HG03378 (cell line): ENCODE results near the gene SYT1.

Experiments
- ATAC-seq: cut with Tn5 transposase; IDR thresholded peaks from one replicate; pipeline ENCODE4 v1.9.1; 2021; ENCODE audit warnings: mild to moderate bottlenecking, moderate library complexity; ENCODE audit not compliant: unreplicated experiment

Gene SYT1

DNA sequence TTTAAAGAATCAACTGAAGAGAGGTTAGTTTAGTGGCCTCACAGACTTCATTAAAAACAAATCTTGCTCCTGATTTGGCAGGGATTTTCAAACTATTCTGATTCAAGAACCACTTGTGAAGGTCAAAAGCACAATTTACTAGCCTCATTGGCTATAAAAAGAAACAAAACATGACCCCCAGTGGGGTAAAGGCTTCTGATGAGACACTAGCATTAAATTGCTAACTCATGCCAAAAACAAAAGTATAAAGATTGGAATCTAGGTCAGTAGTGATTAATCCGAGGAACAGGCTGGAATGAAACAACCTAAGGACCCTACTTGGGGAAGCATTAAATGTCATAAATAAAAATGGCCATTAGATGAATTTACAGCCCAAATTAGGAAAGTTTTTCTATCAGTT lies 513.9 kb downstream of the SYT1 start:
- ATAC-seq: no peak

DNA sequence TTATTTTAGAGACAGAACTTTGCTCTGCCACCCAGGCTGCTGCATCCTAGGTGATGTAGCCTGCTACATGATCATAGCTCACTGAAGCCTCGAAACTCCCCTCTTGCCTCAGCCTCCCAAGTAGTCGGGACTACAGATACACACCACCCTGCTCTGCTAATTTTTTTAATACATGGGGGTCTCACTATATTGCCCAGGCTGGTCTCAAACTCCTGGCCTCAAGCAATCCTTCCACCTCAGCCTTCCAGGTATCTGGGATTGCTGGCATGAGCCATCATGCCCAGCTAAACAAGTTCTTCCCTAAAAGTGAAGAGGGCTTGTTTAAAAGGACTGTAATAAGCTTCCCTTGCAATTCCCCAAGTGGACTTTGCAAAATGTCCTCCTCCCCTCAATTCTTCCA lies 515.8 kb downstream of the SYT1 start:
- ATAC-seq: no peak

GRCh38 chr12:79381248-79382208 lies 517.0 kb downstream of the SYT1 start:
- no peak for ATAC-seq

DNA sequence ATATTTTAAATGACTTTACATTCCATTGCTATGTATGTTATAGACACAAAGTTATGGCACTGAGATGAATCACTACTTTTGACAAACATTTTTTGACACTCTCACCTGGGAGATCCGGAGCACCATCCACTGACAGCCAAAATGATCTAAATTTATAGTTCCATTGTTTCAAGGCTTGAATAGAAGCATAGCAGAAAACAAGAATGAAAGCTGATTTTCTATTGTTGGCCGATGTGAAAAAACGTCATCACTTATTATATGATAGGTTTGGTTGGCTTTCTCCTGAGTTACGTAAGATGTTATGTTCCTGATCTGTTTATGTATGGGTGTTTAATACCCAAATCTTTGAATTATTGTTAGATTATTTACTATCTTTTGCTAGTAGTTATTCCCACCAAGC lies 520.0 kb downstream of the SYT1 start:
- no peak for ATAC-seq

DNA sequence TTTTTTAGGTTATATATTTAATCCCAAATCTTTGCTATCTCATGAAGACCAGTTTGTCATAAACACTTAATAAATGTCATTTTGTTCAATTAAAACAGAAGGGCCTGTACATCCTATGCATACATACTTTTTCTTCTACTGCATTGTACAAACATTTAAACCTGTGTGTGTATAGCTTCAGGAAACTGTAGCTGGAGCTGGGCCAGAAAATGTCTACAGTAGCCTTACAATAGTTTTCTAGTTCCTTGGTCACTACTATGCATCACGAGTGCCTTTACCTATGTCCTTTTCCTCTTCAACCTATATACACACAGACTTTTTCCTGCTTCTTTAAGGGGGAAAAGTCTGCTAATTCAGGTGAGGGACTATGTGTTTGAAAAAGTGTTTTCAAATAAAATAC lies 523.4 kb downstream of the SYT1 start:
- ATAC-seq: no peak

DNA sequence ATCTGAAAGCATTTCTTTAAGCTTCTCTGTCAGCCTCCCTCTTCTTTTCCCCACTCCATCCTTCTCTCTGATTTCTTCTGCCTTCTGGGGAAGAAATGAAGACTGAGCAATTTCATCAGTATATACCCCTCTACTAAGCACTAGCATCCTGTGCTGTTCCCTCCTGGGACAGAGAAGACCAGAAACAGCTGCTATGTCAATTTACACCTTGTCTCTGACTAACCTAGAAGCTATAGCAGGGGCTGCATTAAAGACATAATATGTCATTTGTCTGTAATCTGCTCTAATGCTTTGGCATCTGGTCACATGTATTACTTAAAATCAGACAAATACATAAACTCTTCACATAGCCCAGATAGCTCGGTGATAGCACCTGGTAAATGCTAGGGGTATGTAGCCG lies 529.3 kb downstream of the SYT1 start:
- ATAC-seq: no peak

DNA sequence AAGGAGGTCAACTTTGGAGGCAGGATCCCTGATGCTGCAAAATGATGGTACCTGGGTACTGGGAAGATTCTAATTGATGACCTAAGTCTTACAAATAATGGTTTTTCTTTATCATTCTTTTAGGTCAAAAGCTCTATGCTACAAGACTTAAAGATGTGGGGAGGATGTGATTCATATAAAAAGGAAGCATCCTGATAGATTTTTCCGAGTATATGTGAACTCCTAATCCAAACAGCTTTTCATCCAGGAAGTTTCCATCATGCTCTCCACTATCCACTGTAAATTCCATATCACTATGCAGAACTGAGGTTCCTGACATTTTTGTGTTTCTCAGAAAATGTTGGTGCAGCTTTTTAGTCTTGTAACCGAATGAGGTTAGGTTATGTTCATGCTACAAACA lies 533.0 kb downstream of the SYT1 start:
- ATAC-seq: no peak

- ATAC-seq: no peak
Measured at GRCh38 chr12:79400481-79400880, 535.9 kb downstream of the SYT1 start.

DNA sequence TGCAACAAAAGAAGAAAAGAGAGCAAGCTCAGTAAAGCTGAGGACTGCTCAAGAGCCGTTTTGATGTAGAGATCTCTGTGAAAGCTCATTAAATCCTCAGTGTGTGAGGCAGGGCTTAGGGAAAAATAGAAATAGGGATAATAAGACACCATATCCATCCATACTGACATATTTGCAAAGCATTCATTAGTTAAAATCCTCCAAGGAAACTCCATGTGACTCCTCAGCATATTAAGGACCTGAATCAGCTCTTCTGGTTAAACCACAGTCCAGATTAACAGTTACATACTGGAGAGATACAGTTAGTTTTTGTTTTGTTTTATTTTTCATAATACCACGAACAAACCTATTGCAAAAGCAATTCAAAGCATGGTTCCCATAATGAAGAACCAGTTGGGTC lies 538.0 kb downstream of the SYT1 start:
- no peak for ATAC-seq

DNA sequence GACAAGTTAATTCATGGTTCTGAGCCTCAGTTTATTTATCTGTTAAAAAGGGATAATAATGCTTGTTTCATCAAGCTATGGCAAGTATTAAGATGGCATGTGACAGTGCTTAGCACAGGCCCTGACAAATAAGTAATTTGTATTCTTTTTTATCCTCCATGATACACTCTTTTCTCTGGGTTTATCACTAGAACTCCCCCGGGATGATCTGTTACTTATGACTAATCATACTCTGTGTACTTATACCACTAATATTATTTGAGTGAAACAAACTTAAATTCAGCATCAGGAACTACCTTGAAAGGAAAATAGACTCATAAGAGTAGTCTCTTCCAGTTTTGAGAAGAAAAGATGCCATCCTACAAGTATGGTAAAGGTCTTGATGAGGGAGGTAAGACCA lies 542.4 kb downstream of the SYT1 start:
- ATAC-seq: no peak

DNA sequence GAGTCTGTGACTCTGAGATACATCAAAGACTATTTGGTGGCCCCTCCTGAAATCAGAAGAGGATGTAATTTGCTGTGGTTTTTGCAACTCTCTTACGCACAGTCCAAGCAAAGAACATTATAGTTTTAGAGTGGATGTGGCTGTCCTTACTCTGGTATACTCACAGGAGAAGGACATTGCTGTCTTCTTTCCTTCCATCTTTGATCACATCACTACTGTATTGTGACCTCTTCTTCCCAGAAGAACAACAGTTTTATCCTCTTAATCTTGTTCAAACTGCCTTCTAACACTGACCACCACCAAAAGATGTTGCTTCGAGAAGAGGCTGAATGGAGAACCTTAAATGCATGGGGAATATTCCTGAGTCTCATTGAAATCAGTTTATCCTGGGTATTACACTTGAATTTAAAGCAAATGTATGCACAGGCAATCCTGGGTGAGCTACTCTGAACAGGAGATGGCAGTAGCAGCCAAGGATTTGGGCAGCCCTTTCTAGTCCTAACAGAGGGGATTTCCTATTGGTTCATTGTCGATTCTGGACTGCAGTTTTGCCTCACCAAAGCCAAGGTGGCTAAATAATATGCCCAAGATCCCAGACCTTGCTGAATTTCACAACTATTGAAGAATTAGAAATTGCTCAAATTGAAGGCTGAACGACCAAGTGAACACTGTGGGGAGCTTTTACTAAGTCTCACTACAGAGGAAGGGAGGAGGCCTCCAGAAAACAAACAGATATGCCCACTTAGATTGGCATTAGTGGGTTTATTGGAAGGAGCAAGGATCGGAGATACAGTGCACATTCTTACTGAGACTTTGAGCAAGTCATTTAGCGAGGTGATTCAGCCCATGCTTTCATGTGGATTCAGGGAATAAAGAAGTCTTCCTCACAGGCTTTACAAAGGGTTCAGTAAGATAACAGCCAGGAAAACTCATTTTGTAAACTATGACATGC lies 543.4 kb downstream of the SYT1 start:
- ATAC-seq: peak; percentile 90

DNA sequence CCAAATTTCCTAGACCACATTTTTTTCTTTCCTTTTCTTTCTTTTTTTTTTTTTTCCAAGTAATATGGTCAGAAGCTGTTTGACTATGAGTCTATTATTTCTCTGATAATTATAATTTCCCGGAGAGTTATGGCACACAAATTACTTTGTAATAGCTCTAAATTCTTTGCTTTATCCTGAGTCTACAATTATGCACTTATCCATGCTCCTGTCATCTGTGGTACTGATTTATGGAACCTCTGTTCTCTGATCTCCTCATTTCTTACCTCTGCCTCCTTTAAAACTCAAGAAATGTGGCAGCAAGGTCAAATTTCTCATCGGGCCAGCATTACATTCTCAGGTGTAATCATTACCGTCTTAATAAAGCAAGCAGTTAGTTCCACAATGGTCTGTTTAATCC lies 544.1 kb downstream of the SYT1 start:
- no peak for ATAC-seq

DNA sequence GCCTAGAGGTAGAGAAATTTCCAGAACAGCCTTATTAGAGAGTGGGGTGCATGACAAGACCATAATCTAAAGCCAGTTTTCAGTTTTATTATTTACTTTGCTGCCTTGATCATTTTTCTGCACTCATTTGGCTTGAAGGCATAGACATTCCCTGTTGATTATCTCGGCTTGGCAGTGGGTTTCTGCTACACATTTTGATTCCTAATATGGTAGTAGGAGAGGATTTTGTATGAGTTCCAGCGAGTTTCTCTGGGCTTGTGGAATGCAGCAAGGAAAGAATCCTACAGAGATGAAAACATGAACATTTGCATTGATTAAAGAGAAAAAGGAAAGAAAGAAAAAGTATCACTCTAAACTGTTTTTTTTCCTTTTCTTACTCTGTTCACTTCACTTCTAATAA lies 545.0 kb downstream of the SYT1 start:
- no peak for ATAC-seq

GRCh38 chr12:79411791-79412190 lies 547.2 kb downstream of the SYT1 start:
- no peak for ATAC-seq

- no peak for ATAC-seq
Measured at GRCh38 chr12:79413796-79414195, 549.2 kb downstream of the SYT1 start.

GRCh38 chr12:79414252-79414651 lies 549.7 kb downstream of the SYT1 start:
- no peak for ATAC-seq

DNA sequence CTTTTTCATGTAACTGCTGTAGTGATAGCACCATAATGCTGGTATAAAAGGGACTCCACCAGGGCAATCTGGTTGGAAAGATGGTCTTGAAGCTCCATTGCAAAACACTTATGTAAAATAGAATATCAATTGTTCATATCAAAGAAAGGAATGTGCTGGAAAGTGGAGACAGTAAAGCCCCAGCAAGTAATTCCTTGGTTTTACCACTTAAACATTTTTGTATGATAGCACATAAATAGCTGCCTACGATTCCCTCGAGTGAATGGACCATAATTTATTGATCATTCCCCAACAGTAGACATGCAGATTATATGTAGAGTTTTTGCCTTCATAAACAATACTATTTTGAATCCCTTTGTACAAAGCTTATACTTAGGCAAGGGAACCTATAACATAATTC lies 550.7 kb downstream of the SYT1 start:
- ATAC-seq: no peak

DNA sequence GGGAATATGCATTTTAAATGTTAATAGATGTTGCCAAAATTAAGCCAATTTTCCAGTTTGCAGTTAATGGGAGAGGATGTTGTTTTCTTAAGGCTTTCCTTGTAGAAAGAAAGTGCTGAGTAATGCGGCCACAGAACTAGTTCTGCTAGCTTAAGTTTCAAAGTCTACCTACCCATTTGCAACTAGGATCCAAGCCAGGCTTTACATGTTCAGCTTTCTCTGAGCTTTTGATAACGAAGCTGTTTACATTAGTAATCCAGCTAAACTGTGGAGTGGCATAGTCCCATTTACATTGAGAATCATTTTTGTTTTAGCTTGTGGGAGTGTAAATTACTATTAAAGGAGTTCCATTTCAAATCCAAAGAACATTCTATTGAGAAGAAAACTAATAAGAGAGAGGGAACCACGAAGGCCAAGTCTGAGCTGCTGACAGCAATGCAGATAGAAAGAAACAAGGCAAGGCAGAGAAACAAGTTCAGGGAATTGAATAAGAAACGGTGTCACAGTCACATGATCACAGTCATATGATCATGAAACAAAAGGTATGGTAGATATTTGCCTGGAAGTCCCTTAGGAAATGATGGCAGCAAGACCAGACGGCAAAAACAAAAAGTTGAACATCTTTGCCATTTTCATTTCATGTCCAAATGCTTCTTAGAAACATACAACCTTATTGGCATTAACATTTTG lies 551.3 kb downstream of the SYT1 start:
- no peak for ATAC-seq

- ATAC-seq: no peak
Measured at GRCh38 chr12:79420146-79420618, 555.6 kb downstream of the SYT1 start.

DNA sequence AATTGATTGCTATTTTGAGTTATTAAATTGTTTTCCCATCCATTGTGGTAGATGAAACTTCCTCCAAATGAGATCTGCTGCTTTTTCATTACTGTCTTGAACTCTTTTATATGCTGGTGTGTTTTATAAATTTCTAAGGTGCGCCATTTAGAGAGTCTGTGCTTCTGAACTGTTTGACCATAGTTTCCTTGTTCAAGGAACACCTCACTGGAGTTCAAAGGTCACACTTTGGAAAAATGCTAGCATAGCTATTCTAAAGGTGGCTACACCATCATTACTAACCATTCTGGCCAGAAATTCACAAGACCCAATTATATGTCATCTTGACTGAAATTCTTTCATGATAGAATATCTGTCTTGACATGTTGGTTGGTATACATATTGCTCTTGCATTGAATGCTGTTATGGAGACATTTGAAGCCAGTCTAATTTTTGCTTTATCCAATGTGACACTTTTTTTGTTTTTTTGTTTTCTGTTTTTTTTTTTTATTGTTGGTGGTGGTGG lies 556.7 kb downstream of the SYT1 start:
- no peak for ATAC-seq
